ENCODE measurements around the gene SCAND1.
"Not testable (repeated sequence)": the region's sequence is repeated elsewhere in the genome, so short reads cannot be mapped to it uniquely, and the experiment has no call there.

Gene SCAND1

GRCh38 chr20:35954200-35954906 is at the start of gene SCAND1:
TSS of gene SCAND1 (minus strand) at chr20:35954502. CDS start at chr20:35954284, 218 bp downstream.
- DNase-seq (ENCODE audit: low spot score): peak; percentile 97

- no peak for DNase-seq (ENCODE audit: low spot score)
These were observed 49.7 kb upstream of the SCAND1 start for GRCh38 chr20:36004045-36004444.

GRCh38 chr20:36002855-36003254 is 48.6 kb upstream of the SCAND1 start:
- DNase-seq (ENCODE audit: low spot score): no peak

GRCh38 chr20:36001331-36001730 is 47.0 kb upstream of the SCAND1 start:
- not testable (repeated sequence) for DNase-seq (ENCODE audit: low spot score)

GRCh38 chr20:35996492-35996891 is 42.2 kb upstream of the SCAND1 start:
- not testable (repeated sequence) for DNase-seq (ENCODE audit: low spot score)

- DNase-seq (ENCODE audit: low spot score): peak; percentile 79
These were observed 40.7 kb upstream of the SCAND1 start for GRCh38 chr20:35994994-35995453.

GRCh38 chr20:35992713-35993335 is 38.5 kb upstream of the SCAND1 start:
- DNase-seq (ENCODE audit: low spot score): peak; percentile 70

GRCh38 chr20:35991142-35991771 is 37.0 kb upstream of the SCAND1 start:
- no peak for DNase-seq (ENCODE audit: low spot score)

GRCh38 chr20:35988910-35989463 is 34.7 kb upstream of the SCAND1 start:
- no peak for DNase-seq (ENCODE audit: low spot score)

GRCh38 chr20:35985806-35986205 is 31.5 kb upstream of the SCAND1 start:
- no peak for DNase-seq (ENCODE audit: low spot score)

- no peak for DNase-seq (ENCODE audit: low spot score)
These were observed 30.1 kb upstream of the SCAND1 start for GRCh38 chr20:35984382-35984781.

- no peak for DNase-seq (ENCODE audit: low spot score)
These were observed 27.7 kb upstream of the SCAND1 start for GRCh38 chr20:35981969-35982368.

GRCh38 chr20:35979544-35979943 is 25.2 kb upstream of the SCAND1 start:
- no peak for DNase-seq (ENCODE audit: low spot score)

- no peak for DNase-seq (ENCODE audit: low spot score)
These were observed 23.8 kb upstream of the SCAND1 start for GRCh38 chr20:35978041-35978513.

GRCh38 chr20:35975576-35976373 is 21.5 kb upstream of the SCAND1 start:
- DNase-seq (ENCODE audit: low spot score): no peak

GRCh38 chr20:35974256-35974655 is 20.0 kb upstream of the SCAND1 start:
- DNase-seq (ENCODE audit: low spot score): no peak

- DNase-seq (ENCODE audit: low spot score): no peak
These were observed 18.2 kb upstream of the SCAND1 start for GRCh38 chr20:35972462-35972861.

- no peak for DNase-seq (ENCODE audit: low spot score)
These were observed 17.7 kb upstream of the SCAND1 start for GRCh38 chr20:35971981-35972380.

- DNase-seq (ENCODE audit: low spot score): no peak
These were observed 14.6 kb upstream of the SCAND1 start for GRCh38 chr20:35968930-35969329.

GRCh38 chr20:35967979-35968640 is 13.8 kb upstream of the SCAND1 start, which contains the start of gene CNBD2:
TSS of gene CNBD2 (plus strand) at chr20:35968590. CDS start at chr20:35968763, 173 bp downstream.
- no peak for DNase-seq (ENCODE audit: low spot score)

GRCh38 chr20:35963878-35964277 is 9.6 kb upstream of the SCAND1 start:
- DNase-seq (ENCODE audit: low spot score): no peak
